NT2/D1 (cell line): ENCODE measurements around the gene PRDX5.
A peak's percentile ranks its signal among the peaks of the same experiment; 100 is the strongest.

ENCODE experiments used
- DNase-seq: peaks from one replicate; pipeline ENCODE4 v3.0.0-alpha.2; 2011; ENCODE audit warnings: low read depth, low spot score
- H3K27me3 ChIP-seq: 2 replicates; pipeline ENCODE4 v1.6.0; 2011; ENCODE audit warnings: mild to moderate bottlenecking; ENCODE audit not compliant: insufficient read length, insufficient read depth
- H3K36me3 ChIP-seq: 2 replicates; pipeline ENCODE4 v1.6.1; 2011; ENCODE audit warnings: mild to moderate bottlenecking, low read length, mixed read lengths; ENCODE audit not compliant: insufficient read depth, insufficient read length
- H3K4me1 ChIP-seq: 2 replicates; pipeline ENCODE4 v1.5.1; 2011; ENCODE audit not compliant: insufficient read depth, insufficient read length
- H3K4me3 ChIP-seq: 2 replicates; pipeline ENCODE4 v1.5.1; 2011; ENCODE audit warnings: low read depth; ENCODE audit not compliant: insufficient read length
- H3K9ac ChIP-seq: 2 replicates; pipeline ENCODE4 v1.6.0; 2011; ENCODE audit warnings: low read depth; ENCODE audit not compliant: insufficient read length
- H3K9me3 ChIP-seq: 2 replicates; pipeline ENCODE4 v1.5.1; 2011; ENCODE audit warnings: mild to moderate bottlenecking, low read length; ENCODE audit not compliant: insufficient read depth
- SUZ12 ChIP-seq: IDR thresholded peaks from 2 replicates; pipeline ENCODE4 v1.6.1; 2011; ENCODE audit not compliant: insufficient read length, insufficient read depth; ENCODE audit errors: extremely low read depth
- YY1 ChIP-seq: IDR thresholded peaks from 2 replicates; pipeline ENCODE4 v1.6.1; 2011; ENCODE audit not compliant: insufficient read length, insufficient read depth
- ZNF274 ChIP-seq: IDR thresholded peaks from 2 replicates; pipeline ENCODE4 v1.6.1; 2011; ENCODE audit warnings: mild to moderate bottlenecking, low read depth, low read length

PRDX5 gene

GRCh38 chr11:64278576-64279190, 39.2 kb upstream of the PRDX5 start:
- no peak for DNase-seq
- Histone ChIP-seq H3K9me3 (no peaks in the 10 kb centered on the region), H3K9ac (peak overlapping the region; percentile 36), H3K4me1 (peaks cover 22% of the 10 kb centered on the region), H3K4me3 (no peak overlapping the region), H3K27me3 (no peaks in the 10 kb centered on the region), H3K36me3 (peaks cover 42% of the 10 kb centered on the region)
- TF ChIP-seq YY1 (no peak), SUZ12 (no peak), ZNF274 (no peak)

- H3K9me3 ChIP-seq, result no peaks in the 10 kb centered on the region
- peaks cover 11% of the 10 kb centered on the region for H3K4me1 ChIP-seq
- H3K4me3 ChIP-seq, result no peak overlapping the region
- no peak for DNase-seq
- H3K9ac ChIP-seq, result no peak overlapping the region
- H3K36me3 ChIP-seq, result peaks cover 24% of the 10 kb centered on the region
- no peaks in the 10 kb centered on the region for H3K27me3 ChIP-seq
- TF ChIP-seq YY1 (no peak), SUZ12 (no peak), ZNF274 (no peak)
These were observed 35.8 kb upstream of the PRDX5 start for GRCh38 chr11:64281957-64282770.

- H3K36me3 ChIP-seq, result peaks cover 26% of the 10 kb centered on the region
These were observed 34.8 kb upstream of the PRDX5 start for GRCh38 chr11:64283092-64283491.

GRCh38 chr11:64284048-64284961, 33.6 kb upstream of the PRDX5 start, which contains the start of gene BAD:
TSS of gene BAD (minus strand) at chr11:64284665. CDS start at chr11:64284368, 297 bp downstream.
- Histone ChIP-seq H3K27me3 (peaks cover 3% of the 10 kb centered on the region), H3K4me3 (peak within 1 kb of the TSS; percentile 75), H3K9me3 (no peaks in the 10 kb centered on the region), H3K9ac (peak within 1 kb of the TSS; percentile 94), H3K36me3 (peaks cover 21% of the 10 kb centered on the region), H3K4me1 (peaks cover 2% of the 10 kb centered on the region)
- TF ChIP-seq YY1 (no peak), ZNF274 (no peak), SUZ12 (no peak)
- DNase-seq, result peak; percentile 92

More at GRCh38 chr11:64283092-64283491, 34.8 kb upstream of the PRDX5 start:
- Histone ChIP-seq H3K4me3 (no peak overlapping the region), H3K9me3 (no peaks in the 10 kb centered on the region), H3K9ac (no peak overlapping the region), H3K4me1 (peaks cover 11% of the 10 kb centered on the region), H3K27me3 (no peaks in the 10 kb centered on the region)
- no peak for DNase-seq
- TF ChIP-seq ZNF274 (no peak), SUZ12 (no peak)

DNA sequence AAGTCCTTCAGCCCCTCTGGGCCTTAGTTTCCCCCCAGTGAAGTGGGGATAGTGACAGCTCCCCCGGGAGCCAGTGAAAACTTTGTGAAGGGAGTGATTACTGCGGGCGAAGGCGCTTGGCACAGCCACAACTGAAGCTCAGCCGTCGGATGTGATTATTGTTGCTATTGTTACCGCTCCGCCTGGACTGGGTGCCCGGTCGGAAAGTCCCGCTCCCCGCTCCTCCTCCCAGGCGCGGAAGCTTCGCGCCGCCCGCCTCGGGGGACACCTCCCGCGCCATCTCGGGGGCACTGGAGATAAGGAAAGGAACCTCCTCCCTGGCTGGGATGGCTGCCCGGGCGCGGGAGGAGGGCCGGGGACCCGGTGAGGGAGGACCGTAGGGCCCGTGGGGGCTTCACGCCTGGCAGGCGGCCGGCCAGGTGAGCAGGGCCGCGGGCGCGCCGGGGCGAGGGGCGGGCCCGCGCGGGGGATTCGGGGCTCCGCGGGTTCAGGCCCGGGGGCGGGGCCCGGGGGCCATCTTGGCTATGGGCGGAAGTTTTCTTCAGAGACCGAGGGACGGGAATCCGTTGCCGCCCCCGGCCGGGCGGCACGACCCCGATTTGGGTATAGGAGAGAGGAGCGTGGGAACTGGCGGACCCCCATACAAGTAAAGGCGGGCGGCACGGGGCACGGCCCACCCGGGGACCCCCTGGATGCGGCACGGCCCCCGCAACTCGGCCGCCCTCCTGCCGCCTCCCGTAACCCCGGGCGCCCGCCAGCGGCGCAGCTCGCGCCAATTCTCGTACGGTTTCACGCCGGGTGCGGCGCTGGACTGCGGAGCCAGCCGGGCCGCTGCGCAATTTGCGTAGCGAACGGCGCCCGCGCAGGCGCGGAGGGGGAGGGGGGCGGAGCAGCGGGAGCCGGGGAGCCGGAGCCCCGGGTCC, 32.7 kb upstream of the PRDX5 start, which contains the start of gene GPR137:
TSS of gene GPR137 (plus strand) at position 887 of the 923 bp plus-strand sequence. CDS start 677 bp downstream, outside the sequence.
- Histone ChIP-seq H3K4me3 (peak within 1 kb of the TSS; percentile 75), H3K9ac (peak within 1 kb of the TSS; percentile 93), H3K4me1 (peaks cover 2% of the 10 kb centered on the region), H3K36me3 (peaks cover 23% of the 10 kb centered on the region), H3K27me3 (peaks cover 12% of the 10 kb centered on the region), H3K9me3 (no peaks in the 10 kb centered on the region)
- no peak for DNase-seq
- TF ChIP-seq YY1 (peak; percentile 84), SUZ12 (no peak)

- peak overlapping the region; percentile 75 for H3K4me3 ChIP-seq
- no peak for DNase-seq
- H3K4me1 ChIP-seq, result peaks cover 4% of the 10 kb centered on the region
- H3K36me3 ChIP-seq, result peaks cover 23% of the 10 kb centered on the region
- TF ChIP-seq SUZ12 (no peak), YY1 (no peak), ZNF274 (no peak)
- H3K27me3 ChIP-seq, result peaks cover 21% of the 10 kb centered on the region
- peak overlapping the region; percentile 93 for H3K9ac ChIP-seq
- no peaks in the 10 kb centered on the region for H3K9me3 ChIP-seq
These were observed 31.8 kb upstream of the PRDX5 start for GRCh38 chr11:64285885-64286800.
